HG03442 (cell line): ENCODE results near the gene CD22.
A peak's percentile ranks its signal among the peaks of the same experiment; 100 is the strongest.

Experiments
- ATAC-seq: cut with Tn5 transposase; IDR thresholded peaks from one replicate; pipeline ENCODE4 v1.9.1; 2021; ENCODE audit warnings: mild to moderate bottlenecking, moderate library complexity; ENCODE audit not compliant: unreplicated experiment

Gene CD22

GRCh38 chr19:35313587-35313986, 15.4 kb upstream of the CD22 start:
- no peak for ATAC-seq

- ATAC-seq: no peak
These were observed 15.0 kb upstream of the CD22 start for GRCh38 chr19:35314031-35314430.

- ATAC-seq: no peak
These were observed 14.0 kb upstream of the CD22 start for GRCh38 chr19:35314858-35315470.

- ATAC-seq: no peak
These were observed 13.1 kb upstream of the CD22 start for GRCh38 chr19:35315883-35316282.

GRCh38 chr19:35316560-35316959, 12.4 kb upstream of the CD22 start:
- no peak for ATAC-seq

- no peak for ATAC-seq
These were observed 11.4 kb upstream of the CD22 start for GRCh38 chr19:35317464-35318043.

- no peak for ATAC-seq
These were observed 10.1 kb upstream of the CD22 start for GRCh38 chr19:35318679-35319448.

GRCh38 chr19:35320065-35320713, 8.8 kb upstream of the CD22 start:
- no peak for ATAC-seq

- no peak for ATAC-seq
These were observed 7.7 kb upstream of the CD22 start for GRCh38 chr19:35321291-35321690.

GRCh38 chr19:35322014-35322413, 7.0 kb upstream of the CD22 start:
- no peak for ATAC-seq

GRCh38 chr19:35327642-35328041, 1.3 kb upstream of the CD22 start:
- ATAC-seq: no peak

GRCh38 chr19:35329323-35329722, 336 bp downstream of the CD22 start:
- no peak for ATAC-seq

GRCh38 chr19:35330475-35330874, 1.5 kb downstream of the CD22 start:
- ATAC-seq: peak; percentile 45

GRCh38 chr19:35331551-35332214, 2.7 kb downstream of the CD22 start:
- no peak for ATAC-seq

- ATAC-seq: no peak
These were observed 3.8 kb downstream of the CD22 start for GRCh38 chr19:35332817-35333216.

GRCh38 chr19:35334144-35334753, 5.3 kb downstream of the CD22 start:
- ATAC-seq: no peak

- ATAC-seq: no peak
These were observed 7.4 kb downstream of the CD22 start for GRCh38 chr19:35336166-35336955.

- no peak for ATAC-seq
These were observed 8.4 kb downstream of the CD22 start for GRCh38 chr19:35337097-35337983.

- no peak for ATAC-seq
These were observed 9.0 kb downstream of the CD22 start for GRCh38 chr19:35337984-35338296.
